ENCODE data around the gene SLC24A4. TPM values are rescaled to one million over a fixed set of nuclear protein-coding genes. Genes with fewer than 3 reads are reported as not detected.
A peak's percentile ranks its signal among the peaks of the same experiment; 100 is the strongest.

Gene SLC24A4
- total RNA-seq, 1 donor from 2014 or later: not detected

GRCh38 chr14:92356677-92357076, 33.7 kb downstream of the SLC24A4 start:
- no peak for DNase-seq (ENCODE audit: low read depth)
- H3K4me3 ChIP-seq (ENCODE audit: low read depth, low read length): no peak overlapping the region
- TF ChIP-seq CTCF (conservative IDR thresholded peaks at IDR 0.05; ENCODE audit: low read depth, low read length): no peak

- TF ChIP-seq CTCF (conservative IDR thresholded peaks at IDR 0.05; ENCODE audit: low read depth, low read length): no peak
- H3K4me3 ChIP-seq (ENCODE audit: low read depth, low read length): no peak overlapping the region
- no peak for DNase-seq (ENCODE audit: low read depth)
Measured at GRCh38 chr14:92360651-92361370, 37.8 kb downstream of the SLC24A4 start.

- DNase-seq (ENCODE audit: low read depth): peak; percentile 20
- peak; percentile 7 for TF ChIP-seq CTCF (conservative IDR thresholded peaks at IDR 0.05; ENCODE audit: low read depth, low read length)
Measured at GRCh38 chr14:92362781-92363235, 39.8 kb downstream of the SLC24A4 start.

GRCh38 chr14:92366237-92366636, 43.3 kb downstream of the SLC24A4 start:
- no peak overlapping the region for H3K4me3 ChIP-seq (ENCODE audit: low read depth, low read length)
- TF ChIP-seq CTCF (conservative IDR thresholded peaks at IDR 0.05; ENCODE audit: low read depth, low read length): no peak
- DNase-seq (ENCODE audit: low read depth): no peak

More at GRCh38 chr14:92362781-92363235, 39.8 kb downstream of the SLC24A4 start:
- H3K4me3 ChIP-seq (ENCODE audit: low read depth, low read length): no peak overlapping the region

GRCh38 chr14:92368001-92368400, 45.0 kb downstream of the SLC24A4 start:
- no peak overlapping the region for H3K4me3 ChIP-seq (ENCODE audit: low read depth, low read length)
- no peak for DNase-seq (ENCODE audit: low read depth)
- no peak for TF ChIP-seq CTCF (conservative IDR thresholded peaks at IDR 0.05; ENCODE audit: low read depth, low read length)

- TF ChIP-seq CTCF (conservative IDR thresholded peaks at IDR 0.05; ENCODE audit: low read depth, low read length): no peak
Measured at GRCh38 chr14:92369097-92369496, 46.1 kb downstream of the SLC24A4 start.

GRCh38 chr14:92372230-92372629, 49.3 kb downstream of the SLC24A4 start:
- TF ChIP-seq CTCF (conservative IDR thresholded peaks at IDR 0.05; ENCODE audit: low read depth, low read length): no peak
- DNase-seq (ENCODE audit: low read depth): no peak
- H3K4me3 ChIP-seq (ENCODE audit: low read depth, low read length): no peak overlapping the region

More at GRCh38 chr14:92369097-92369496, 46.1 kb downstream of the SLC24A4 start:
- H3K4me3 ChIP-seq (ENCODE audit: low read depth, low read length): no peak overlapping the region
- no peak for DNase-seq (ENCODE audit: low read depth)

Data from epithelial cell of proximal tubule (primary cell).